HuH-7 (cell line): ENCODE data around the gene GRM7.

Experiments used
- DNase-seq: peaks from one replicate; pipeline ENCODE4 v3.0.0; 2011; ENCODE audit warnings: low spot score

Gene GRM7

DNA sequence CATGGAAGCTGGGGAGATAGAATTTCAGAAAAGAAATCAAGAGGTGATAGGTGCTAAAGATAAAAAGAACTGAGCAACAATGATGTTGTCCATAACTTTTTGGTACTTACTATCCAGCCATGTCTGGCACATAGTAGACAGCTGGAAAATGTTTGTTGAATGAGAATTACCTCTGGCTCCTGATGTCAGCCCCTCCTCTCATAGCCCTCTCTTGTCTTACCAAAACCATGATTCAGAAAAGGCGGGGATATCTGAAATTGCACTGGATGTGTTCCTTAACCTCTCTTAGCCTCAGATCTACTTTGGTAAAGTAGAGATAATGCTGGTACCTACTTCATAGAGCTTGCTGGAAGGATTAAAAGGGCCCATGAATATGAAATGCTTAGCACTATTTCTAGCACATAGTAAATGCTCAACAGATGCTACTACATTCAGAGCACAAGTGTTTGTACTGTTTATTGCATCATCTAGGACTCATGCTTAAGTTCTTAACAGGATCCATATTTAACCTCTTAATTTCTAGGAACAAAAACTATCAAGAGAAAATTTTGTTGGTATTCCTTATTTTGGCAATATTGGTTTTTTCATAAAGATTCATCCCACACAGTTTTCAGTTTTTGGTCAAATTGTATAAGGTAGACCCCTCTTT lies 859.9 kb downstream of the GRM7 start:
- no peak for DNase-seq

DNA sequence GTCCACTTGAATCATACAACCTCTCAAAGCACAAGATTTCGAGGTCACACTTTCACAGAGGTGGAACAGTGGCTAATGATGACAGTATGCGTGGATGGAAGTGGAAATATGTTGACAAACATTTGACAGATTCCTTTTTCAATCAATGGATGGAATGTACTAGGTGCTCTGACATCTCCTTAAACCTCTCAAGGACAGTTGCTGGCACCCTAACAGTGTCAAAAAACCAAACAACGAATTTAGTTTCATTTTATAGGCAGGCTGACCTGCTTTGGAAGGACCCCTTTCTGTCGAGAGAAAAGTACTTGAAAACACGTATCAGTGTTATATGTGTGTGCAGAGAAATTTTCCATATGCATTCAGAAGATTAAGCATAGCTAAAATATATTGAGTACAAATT lies 861.0 kb downstream of the GRM7 start:
- DNase-seq: no peak

DNA sequence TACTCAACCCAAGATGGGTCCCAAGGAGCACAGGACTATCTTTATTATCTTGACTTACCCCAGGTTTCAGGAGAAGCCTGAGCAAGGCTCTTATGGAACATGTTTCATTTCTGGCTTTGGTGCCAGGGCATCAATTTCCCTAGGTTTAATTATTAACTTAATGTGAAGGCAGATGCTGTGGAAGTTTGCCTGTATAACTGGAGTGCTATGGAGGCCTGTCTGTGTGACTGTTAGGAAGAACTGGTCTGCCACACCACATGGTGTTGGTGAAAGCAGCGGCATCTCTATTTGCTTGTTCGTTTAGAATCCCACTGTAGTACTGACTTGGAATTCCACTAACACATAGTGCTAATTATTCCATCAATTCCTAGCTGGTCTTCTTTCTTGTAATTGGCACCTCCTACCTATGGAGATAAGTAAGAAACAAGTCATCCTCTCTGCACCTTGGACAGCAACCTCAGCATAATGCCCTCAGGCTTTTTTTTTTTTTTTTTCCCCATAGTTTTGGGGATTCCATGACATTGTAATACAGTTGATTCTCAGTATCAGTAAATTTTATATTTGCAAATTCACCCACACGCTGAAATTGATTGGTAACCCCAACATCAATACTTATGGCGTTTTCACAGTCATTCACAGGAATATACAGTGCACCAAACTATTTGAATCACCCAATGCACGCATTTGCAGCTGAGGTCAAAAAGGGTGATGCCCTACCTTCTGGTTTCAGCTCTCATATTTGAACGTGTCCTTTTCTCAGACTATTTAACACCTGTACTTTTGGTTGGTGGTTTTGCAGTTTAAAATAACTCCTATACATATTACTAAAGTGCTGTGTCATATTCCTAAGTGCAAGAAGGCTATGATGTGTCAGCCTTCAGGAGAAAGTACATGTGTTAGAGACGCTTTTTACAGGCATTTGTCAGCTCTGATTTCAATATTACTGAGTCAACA lies 867.9 kb downstream of the GRM7 start:
- no peak for DNase-seq

DNA sequence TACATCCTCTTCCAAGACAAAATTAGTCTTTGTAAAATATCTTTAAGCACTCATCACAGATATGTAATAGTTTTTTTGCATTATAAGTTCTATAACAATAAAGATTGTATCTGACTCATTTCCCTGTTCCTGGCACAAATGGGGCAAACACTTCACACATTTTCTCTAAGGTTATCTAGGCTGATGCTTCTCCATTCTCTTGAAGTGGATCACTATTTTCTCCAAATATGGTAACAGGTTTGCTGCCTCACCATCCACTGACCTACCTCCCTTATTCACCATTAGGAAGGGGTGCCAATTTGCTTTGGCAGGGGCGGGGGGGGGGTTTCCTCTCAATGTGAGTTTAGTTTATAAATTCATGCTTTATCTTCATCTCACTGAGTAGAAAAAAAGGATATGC lies 873.0 kb downstream of the GRM7 start:
- no peak for DNase-seq

DNA sequence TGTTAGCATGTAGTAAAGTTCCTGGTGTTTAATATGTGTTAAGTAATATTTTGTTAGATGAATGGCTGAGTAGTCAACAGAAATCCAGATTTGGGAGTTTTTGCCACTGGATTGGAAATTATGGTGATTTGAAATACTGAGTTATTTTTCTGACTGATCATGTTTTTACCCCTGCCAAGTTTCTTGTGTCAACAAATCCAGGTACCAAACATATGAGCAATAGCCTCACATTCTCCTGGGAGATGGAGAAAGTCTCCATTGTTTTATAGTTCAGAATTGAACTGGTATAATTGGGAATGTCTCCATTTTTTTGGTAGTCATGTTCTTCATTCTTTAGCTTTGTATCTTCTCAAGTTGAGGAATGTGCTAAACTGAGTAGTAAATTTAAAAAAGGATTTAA lies 873.5 kb downstream of the GRM7 start:
- DNase-seq: no peak

DNA sequence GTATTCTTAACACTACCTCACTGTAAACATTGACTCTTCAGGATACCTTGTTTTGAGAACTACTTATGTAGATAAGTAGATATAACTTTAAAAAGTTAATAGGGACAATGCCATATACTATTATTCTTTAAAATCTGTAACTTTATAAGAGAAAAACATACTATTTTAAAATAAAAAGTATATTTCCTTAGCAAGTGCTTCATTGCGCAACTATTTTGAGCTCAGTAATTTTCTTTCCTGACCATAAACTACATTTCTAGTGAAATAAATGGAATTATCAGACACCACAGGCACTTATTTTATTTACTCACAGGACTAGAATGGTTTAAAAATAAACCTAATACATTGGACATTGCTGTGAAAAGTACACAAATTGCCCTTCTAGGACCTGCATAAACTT lies 876.3 kb downstream of the GRM7 start:
- DNase-seq: no peak

DNA sequence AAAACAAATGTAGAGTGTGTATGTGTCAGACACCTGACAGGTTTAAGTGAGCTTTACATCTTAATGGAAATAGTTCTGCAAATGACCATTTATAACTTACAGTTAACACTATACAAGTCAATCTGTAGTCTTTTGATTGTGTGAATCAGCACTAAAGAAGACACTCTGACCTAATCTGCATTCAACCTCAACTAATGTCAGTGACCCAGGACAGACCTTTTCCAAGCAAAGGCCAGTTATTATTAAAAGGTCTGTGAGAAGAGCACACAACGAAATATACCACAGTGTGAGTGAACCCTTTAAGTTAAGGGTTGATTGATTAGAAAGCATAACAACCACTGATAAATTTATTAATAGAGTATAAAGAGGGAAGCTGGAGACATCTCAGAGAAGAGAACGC lies 878.8 kb downstream of the GRM7 start:
- no peak for DNase-seq

DNA sequence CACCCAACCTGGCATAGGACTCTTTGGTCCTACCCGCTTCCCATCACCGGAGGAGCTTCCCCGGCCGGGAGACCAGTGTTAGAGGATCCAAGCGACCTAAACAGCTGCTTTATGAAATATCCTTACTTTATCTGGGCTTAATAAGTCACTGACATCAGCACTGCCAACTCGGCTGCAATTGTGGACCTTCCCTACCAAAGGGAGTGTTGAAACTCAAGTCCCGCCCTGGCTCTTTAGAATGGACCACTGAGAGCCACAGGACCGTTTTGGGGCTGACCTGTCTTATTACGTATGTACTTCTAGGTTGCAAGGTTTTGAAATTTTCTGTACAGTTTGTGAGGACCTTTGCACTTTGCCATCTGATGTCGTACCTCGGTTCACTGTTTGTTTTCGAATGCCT lies 879.5 kb downstream of the GRM7 start:
- no peak for DNase-seq

DNA sequence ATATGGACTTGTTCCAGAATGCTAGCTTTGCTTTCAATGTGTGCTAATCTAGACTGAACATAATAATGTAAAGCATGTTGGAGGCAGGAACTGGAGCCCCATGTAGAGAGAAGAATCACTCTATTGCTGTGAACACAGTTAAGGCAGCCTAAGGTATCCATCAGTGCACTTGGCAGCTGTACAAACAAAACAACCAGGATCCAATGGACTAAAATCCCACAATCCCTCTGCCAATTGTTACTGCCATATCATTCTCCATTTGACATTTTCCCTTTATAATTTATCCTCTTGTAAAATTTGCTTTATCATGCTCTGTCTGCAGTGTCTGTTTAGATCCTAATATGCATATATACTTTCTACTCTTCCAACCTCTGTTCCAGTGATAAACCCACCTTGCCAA lies 883.9 kb downstream of the GRM7 start:
- no peak for DNase-seq

DNA sequence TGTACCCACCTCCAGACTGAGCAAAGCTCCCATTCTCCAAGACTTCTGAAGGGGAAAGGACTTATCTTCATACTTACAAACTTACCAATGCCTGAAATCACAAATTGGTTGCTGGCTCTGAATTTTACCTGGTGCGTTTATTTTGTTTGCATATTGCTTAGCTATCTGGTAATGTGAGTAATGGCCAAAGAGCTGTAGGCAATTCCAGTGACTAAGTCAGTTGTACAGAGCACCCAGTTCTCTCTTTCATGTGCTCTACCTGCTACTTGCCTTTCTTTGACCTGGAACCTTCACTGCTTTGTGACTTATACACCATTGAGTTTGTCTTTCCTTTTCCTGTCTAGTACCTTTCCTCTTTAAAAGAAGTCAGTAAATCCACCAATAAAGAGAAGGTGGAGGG lies 884.8 kb downstream of the GRM7 start:
- DNase-seq: no peak

DNA sequence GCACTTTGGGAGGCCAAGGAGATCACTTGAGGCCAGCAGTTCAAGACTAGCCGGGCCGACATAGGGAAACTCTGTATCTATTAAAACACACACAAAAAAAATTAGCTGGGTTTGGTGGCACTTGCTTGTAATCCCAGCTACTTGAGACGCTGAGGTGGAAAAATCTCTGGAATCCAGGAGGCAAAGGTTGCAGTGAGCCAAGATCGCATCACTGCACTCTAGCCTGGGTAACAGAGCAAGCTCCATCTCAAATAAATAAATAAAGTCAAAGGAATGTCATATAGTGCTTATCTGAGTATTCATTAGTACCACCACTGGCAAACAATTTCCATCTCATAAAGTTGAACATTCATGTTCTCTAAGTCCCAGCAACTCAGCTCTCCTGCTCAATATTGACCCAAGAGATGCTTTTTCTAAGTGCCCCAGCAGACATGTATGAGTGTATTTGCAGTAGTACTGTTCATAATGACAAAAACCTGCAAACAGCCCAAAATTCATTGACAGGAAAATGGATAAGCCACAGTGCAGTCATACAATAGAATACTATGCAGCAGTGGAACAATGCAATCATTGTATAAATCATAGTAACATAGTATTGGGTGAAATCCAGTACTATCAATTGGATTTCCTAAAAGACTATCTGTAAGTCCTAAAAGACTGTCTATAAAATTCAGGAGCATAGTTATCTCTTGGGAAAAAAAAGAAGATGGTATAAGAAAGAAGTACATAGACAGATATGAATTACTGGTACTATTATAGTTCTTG lies 889.2 kb downstream of the GRM7 start:
- no peak for DNase-seq

DNA sequence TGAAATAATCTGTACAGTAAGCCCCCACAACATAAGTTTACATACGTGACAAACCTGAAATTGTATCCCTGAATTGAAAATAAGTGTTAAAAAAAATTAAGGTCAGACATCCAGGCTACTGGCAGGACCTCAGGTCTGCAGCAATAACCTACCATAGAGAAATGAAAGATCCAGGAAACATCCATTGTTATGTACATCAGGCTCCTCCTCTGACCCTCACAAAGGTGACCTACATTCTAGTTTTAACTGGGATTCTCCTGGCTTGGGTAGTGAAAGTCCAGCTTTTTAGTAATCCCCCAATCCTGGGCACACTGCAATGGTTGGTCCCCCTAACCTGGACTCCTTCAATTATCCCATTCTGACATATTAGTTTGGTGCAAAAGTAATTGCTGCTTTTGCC lies 891.1 kb downstream of the GRM7 start:
- no peak for DNase-seq

DNA sequence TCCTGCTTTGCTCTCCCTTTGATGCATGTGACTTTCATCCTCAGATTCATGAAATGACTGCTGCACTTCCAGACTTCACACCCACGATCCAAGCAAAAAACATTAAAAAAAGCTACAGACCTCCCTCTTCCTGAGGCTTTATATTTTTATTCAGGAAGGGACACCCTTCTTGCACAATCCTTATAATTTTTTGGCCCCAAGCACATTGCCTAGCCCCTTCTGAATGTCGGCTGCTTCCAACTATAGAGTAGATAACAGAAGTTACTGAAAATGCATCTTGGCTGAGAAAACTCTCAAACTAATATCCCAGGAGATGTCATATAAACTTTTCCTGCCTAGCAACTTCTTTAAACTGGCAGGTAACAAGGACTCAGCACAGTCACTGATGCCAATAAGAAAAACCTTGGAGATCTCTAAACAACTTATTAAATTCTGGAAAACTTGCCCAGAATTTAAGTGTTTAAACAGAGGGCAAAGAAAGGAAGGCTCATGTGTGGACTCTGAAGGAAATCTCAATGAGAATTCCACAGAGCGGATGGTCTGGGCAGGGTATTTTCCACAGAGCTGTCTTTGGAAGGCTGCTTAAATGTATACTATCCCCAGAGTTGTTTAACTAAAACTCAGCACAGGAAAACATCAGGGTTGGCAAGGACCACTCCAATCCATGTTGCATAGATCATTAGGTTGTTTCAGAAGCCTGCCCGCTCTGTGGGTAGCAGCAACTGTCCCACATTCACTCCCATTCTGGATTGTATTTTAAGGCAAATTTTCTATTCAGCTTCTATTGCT lies 893.9 kb downstream of the GRM7 start:
- DNase-seq: no peak

DNA sequence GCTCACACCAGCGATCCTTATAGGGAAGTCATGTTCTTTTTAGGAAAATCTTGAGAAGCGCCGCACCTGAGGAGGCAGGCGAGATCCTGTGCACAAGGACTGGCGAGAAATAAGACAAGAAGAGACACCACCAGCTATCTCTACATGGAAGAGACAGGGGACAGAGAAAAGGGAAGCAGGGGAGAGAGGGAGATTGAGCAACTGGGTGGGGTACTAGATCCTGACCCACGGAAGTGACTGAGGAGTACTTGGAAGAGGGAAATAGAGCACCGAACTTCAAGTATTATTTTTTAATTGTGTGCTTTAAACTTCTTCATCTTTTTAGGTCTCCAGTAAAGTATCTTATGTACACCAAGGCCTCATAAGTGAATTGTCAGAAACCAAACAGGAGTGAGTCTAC lies 898.7 kb downstream of the GRM7 start:
- DNase-seq: no peak

DNA sequence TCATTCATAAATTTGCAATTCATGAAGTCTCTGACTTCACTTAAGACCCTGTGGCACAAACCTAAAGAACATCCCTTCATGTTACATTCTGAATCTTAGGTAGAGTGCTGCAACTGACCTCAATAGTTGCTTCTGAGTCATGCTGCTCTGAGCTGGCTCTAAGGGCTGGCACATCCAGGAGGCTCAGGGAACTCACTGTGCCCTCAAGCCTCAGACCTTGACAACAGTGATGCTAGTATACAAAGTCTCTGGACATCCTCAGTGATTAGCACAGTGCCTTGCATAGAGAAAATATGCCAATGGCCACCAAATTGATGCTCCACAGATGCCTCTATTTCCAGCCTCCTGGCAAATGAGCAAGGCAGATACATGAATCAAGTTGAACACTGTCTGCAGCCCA lies 899.8 kb downstream of the GRM7 start:
- DNase-seq: no peak

DNA sequence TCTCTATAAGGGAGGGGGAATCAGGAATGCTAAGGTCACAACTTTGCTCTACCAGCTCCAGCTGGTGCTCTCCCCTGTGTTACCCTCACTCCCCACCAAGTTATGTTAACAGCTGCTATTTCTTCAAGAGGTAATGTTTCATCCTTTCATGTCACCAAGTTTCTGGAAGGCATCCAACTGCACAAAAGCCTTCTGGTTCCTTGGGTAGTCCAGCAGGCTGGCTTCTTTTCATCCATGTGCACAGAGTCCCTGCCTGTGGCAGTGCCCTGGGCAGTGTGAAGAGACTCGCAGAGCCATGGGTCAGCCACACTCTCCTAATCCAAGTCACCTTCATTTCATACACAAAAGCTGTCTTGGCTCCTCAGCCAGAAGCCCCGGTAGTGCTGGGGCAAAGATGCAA lies 903.2 kb downstream of the GRM7 start:
- DNase-seq: no peak

DNA sequence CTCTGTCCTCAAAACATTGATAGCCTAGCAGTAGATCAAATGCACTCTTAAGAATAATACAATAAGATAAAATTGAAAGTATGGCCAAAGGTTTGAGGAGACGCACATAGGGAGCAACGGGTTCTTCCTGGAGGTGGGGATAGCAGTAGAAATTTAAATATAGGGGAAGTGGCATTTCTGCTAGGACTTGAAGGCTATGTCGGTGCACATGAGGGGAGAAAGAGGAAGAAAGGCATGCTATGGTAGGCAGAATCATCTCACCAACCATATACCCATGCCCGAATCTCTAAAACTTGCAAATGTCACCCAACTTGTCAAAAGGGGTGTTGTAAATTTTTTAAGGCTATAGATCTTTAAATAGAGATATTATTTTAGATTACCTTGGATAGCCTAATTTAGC lies 905.6 kb downstream of the GRM7 start:
- DNase-seq: no peak

DNA sequence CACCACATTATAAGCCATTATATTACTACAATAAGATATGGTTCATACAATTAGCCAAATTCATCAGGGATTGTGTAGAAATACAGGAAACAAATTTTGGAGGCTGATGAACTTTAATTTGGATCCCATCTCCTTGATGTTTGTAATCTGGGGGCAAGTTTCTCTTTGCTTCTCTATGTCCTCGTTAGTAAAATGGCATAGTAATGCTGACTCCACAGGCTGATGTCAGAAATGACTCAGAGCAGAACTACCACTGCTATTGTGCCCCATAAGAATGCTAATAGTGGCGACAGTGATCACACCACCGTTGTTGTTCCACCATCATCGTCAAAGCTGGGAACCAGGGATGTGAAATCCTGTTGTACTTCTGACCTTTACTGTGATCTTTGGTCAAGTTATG lies 918.4 kb downstream of the GRM7 start:
- DNase-seq: no peak

DNA sequence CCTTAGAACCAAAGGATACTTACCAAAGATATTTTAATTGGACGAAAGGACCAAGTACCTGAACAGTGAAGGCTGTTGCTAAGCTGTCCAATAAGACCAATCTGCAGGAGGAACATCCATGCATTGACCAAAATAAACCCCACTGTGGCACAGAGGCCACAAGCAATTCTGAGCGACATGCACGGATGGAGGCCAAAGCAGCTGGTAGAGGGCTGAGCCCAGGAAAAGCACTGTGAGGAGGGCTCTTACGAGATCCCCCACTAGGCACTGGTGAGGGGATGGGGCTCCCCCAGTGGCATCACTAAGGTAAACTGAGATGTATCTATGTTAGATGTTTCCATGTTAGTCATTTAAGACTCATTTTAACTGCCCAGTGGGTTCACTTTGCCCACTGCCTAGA lies 920.5 kb downstream of the GRM7 start:
- no peak for DNase-seq

DNA sequence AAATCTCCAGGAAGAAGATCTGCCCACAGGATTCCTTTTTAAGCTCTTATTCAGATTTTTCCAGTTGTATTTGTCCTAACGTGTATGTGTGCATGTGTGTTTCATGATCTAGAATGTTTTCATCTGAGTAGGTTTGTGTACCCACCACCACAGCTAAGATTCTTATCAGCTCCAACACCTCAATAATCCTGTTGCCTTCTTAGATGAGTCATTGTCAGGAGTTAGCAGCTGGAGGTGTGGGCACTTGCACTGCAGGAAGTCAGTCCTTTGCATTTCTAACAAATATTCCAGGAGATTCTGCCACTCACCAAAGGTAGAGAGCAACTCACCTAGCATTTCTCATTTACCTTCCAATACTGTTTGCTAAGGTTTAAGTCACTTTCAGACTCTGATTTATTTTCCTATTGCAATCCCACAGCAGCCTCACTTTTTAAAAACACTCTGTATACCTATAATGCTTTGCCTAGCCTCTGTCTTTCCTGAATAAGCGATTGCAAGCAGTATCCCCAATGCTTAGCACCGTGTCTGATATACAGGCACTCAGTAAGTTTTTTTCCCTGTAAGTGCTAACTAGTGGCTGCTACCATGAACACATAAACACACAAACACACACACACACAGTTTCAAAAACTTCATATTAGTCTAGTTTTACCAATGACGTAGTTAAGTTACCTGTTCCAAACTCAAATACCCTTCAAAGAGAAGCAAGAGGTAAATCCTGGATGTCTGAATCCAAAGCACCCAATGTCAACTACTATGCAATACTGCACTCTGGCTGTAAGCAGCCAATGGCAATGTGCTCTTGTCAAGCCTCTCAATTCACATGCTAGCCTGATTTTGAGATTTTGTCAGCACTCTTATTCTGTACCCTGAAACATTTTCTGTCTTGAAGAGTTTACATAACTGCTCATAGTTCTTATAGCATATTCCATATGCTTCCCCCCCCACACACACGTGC lies 927.2 kb downstream of the GRM7 start:
- no peak for DNase-seq

DNA sequence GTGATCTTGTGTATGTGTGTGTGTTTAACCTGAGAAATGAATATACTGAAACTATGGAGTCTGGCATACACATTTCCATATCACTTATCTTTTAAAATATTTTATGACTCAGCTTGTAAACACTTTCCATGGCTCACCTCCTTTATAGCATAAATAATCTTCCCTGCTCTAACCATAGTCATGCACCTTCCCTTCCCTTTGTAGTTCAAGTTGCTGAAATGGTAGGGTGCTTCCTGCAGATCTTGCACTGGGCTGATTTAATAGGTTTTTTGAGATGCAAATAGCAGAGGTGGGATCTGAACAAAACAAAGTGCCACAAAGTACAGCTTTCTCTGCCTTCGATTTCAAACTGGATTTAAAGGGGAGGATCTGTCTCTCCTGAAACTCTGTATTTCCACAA lies 928.0 kb downstream of the GRM7 start:
- no peak for DNase-seq
